Tibial nerve (tissue), 4 donors: ENCODE data around the gene SESN2. TPM values are rescaled to one million over a fixed set of nuclear protein-coding genes. Genes with fewer than 3 reads are reported as not detected.

Experiments
- DNase-seq, 2 donors: peaks; one replicate each; pipeline ENCODE4 v3.0.0-alpha.2; 2019; ENCODE audit warnings: low spot score in 2 of 2
- H3K27ac ChIP-seq, 4 donors: fragments of 200-600 bp; sonication (generic) in 3 of 4; one replicate each; pipeline ENCODE4 v1.5.1; 2017 to 2019; ENCODE audit warnings: mild to moderate bottlenecking in 1 of 4
- H3K27me3 ChIP-seq, 2 donors: fragments of 200-600 bp; sonication (generic) in 1 of 2; one replicate each; pipeline versions ENCODE4 v1.5.1 to v1.6.0; 2017 to 2019
- H3K36me3 ChIP-seq, 3 donors: fragments of 200-600 bp; sonication (generic); one replicate each; pipeline ENCODE4 v1.5.1; 2018 to 2019
- H3K4me1 ChIP-seq, 4 donors: fragments of 200-600 bp; sonication (generic) in 3 of 4; one replicate each; pipeline ENCODE4 v1.5.1; 2017 to 2019
- H3K4me3 ChIP-seq, 4 donors: fragments of 200-600 bp; sonication (generic) in 3 of 4; one replicate each; pipeline ENCODE4 v1.5.1; 2017 to 2019; ENCODE audit warnings: mild to moderate bottlenecking in 1 of 4, moderate library complexity in 1 of 4
- H3K9me3 ChIP-seq, 4 donors: fragments of 200-600 bp; sonication (generic) in 3 of 4; one replicate each; pipeline ENCODE4 v1.5.1; 2017 to 2019
- CTCF ChIP-seq, 5 experiments: fragments of 200-600 bp in 3 of 5; fragments of 450-650 bp in 2 of 5; sonication (generic) in 3 of 5; IDR thresholded peaks; one replicate each; pipeline ENCODE4 v1.5.1; 2016 to 2019; ENCODE audit warnings: antibody characterized with exemption in 5 of 5, mild to moderate bottlenecking in 3 of 5, moderate library complexity in 2 of 5
- EP300 ChIP-seq, 2 donors: sonication (generic); formaldehyde crosslinking; IDR thresholded peaks; one replicate each; pipeline ENCODE4 v1.6.1; 2017; ENCODE audit warnings: antibody characterized with exemption in 2 of 2, mild to moderate bottlenecking in 1 of 2
- POLR2A ChIP-seq, 2 donors: fragments of 450-650 bp; IDR thresholded peaks; one replicate each; pipeline ENCODE4 v1.6.1; 2017; ENCODE audit warnings: antibody characterized with exemption in 2 of 2, mild to moderate bottlenecking in 2 of 2, moderate library complexity in 2 of 2
- WGBS, 2 donors: methylation state at CpG; one replicate each; pipeline ENCODE4 v1.1.5; 2018; 5-methylcytosine and 5-hydroxymethylcytosine counted together
- total RNA-seq, 4 donors: library from RNA; depleted of rRNA; stranded (reverse); fragments of >200 nt; gene quantifications; one replicate each; pipeline ENCODE4 v1.1.0, GENCODE V29; 2016

SESN2 gene
- total RNA-seq, 4 donors from 2014 or later: 6.9 to 16.2 (median 8.9) TPM

GRCh38 chr1:28259934-28260802 is 850 bp downstream of the SESN2 start:
- Histone ChIP-seq H3K9me3 (no peaks in the 10 kb centered on the region), H3K27ac (peak overlapping the region; percentile 74 to 92 (median 90)), H3K27me3 (no peaks in the 10 kb centered on the region), H3K4me1 (peaks cover 0 to 28% (median 16%) of the 10 kb centered on the region in 4 donors), H3K4me3 (peak overlapping the region; percentile 68 to 100 (median 94)), H3K36me3 (no peaks in the 10 kb centered on the region)
- peak in 1 of 2 donors; percentile 53 for DNase-seq
- TF ChIP-seq EP300 (IDR thresholded peaks at IDR 0.05): no peak
- TF ChIP-seq POLR2A (IDR thresholded peaks at IDR 0.05): no peak
- no peak for TF ChIP-seq CTCF (IDR thresholded peaks at IDR 0.05)
- 1 to 3% methylated on average over 38 to 45 of the region's 66 CpGs for WGBS, 2 donors

GRCh38 chr1:28260803-28261174 is 1.5 kb downstream of the SESN2 start:
- no peak for DNase-seq
- peak overlapping the region; percentile 68 to 100 (median 94) for H3K4me3 ChIP-seq
- H3K36me3 ChIP-seq: no peaks in the 10 kb centered on the region
- no peaks in the 10 kb centered on the region for H3K27me3 ChIP-seq
- H3K9me3 ChIP-seq: no peaks in the 10 kb centered on the region
- TF ChIP-seq CTCF (IDR thresholded peaks at IDR 0.05): no peak
- TF ChIP-seq POLR2A (IDR thresholded peaks at IDR 0.05): no peak
- no peak for TF ChIP-seq EP300 (IDR thresholded peaks at IDR 0.05)
- H3K4me1 ChIP-seq: peaks cover 0 to 28% (median 16%) of the 10 kb centered on the region in 4 donors
- H3K27ac ChIP-seq: peak overlapping the region in 2 of 4 donors; percentile 89 to 90
- 54 to 55% methylated on average over 7 of the region's 7 CpGs for WGBS, 2 donors

GRCh38 chr1:28264897-28265296 is 5.6 kb downstream of the SESN2 start:
- Histone ChIP-seq H3K36me3 (peaks cover 0 to 1% (median 0%) of the 10 kb centered on the region in 3 donors), H3K4me1 (peaks cover 0 to 18% (median 10%) of the 10 kb centered on the region in 4 donors), H3K4me3 (no peak overlapping the region), H3K9me3 (no peaks in the 10 kb centered on the region), H3K27ac (no peak overlapping the region), H3K27me3 (no peaks in the 10 kb centered on the region)
- WGBS, 2 donors: 82 to 100% methylated on average over 1 of the region's 1 CpG
- no peak for DNase-seq
- no peak for TF ChIP-seq CTCF (IDR thresholded peaks at IDR 0.05)
- no peak for TF ChIP-seq POLR2A (IDR thresholded peaks at IDR 0.05)
- TF ChIP-seq EP300 (IDR thresholded peaks at IDR 0.05): no peak

- no peaks in the 10 kb centered on the region for H3K27me3 ChIP-seq
- H3K4me3 ChIP-seq: no peak overlapping the region
- peaks cover 0 to 5% (median 0%) of the 10 kb centered on the region in 3 donors for H3K36me3 ChIP-seq
- H3K27ac ChIP-seq: no peak overlapping the region
- TF ChIP-seq CTCF (IDR thresholded peaks at IDR 0.05): no peak
- no peak for TF ChIP-seq EP300 (IDR thresholded peaks at IDR 0.05)
- no peak for TF ChIP-seq POLR2A (IDR thresholded peaks at IDR 0.05)
- no peak for DNase-seq
- 86 to 93% methylated on average over 8 of the region's 8 CpGs for WGBS, 2 donors
- H3K4me1 ChIP-seq: peaks cover 0 to 18% (median 9%) of the 10 kb centered on the region in 4 donors
- H3K9me3 ChIP-seq: no peaks in the 10 kb centered on the region
Observed at GRCh38 chr1:28265577-28265976, 6.3 kb downstream of the SESN2 start.

- DNase-seq: no peak
- Histone ChIP-seq H3K4me1 (peaks cover 0 to 5% (median 0%) of the 10 kb centered on the region in 4 donors), H3K4me3 (no peak overlapping the region), H3K9me3 (no peaks in the 10 kb centered on the region), H3K36me3 (peaks cover 0 to 18% (median 0%) of the 10 kb centered on the region in 3 donors), H3K27ac (no peak overlapping the region), H3K27me3 (no peaks in the 10 kb centered on the region)
- TF ChIP-seq POLR2A (IDR thresholded peaks at IDR 0.05) (no peak), CTCF (IDR thresholded peaks at IDR 0.05) (no peak), EP300 (IDR thresholded peaks at IDR 0.05) (no peak)
- WGBS, 2 donors: 51 to 53% methylated on average over 5 of the region's 5 CpGs
Observed at GRCh38 chr1:28266920-28267322, 7.6 kb downstream of the SESN2 start.
